Psoas muscle (tissue), 8 donors: Measurements from ENCODE around the gene EXOC1L. TPM values are rescaled to one million over a fixed set of nuclear protein-coding genes. Genes with fewer than 3 reads are reported as not detected.

Source experiments
- ATAC-seq, 4 donors: fragments of 200-7000 bp; cut with Tn5 transposase; one replicate each; pipeline ENCODE4 v1.9.1; 2020; ENCODE audit warnings: moderate library complexity in 3 of 4, mild to moderate bottlenecking in 2 of 4
- DNase-seq, 2 donors: peaks; one replicate each; pipeline ENCODE4 v3.0.0-alpha.2; 2020
- H3K27ac ChIP-seq: fragments of 200-600 bp; one replicate; pipeline ENCODE4 v1.8.0; 2022
- H3K27me3 ChIP-seq, 3 donors: fragments of 200-600 bp in 1 of 3; one replicate each; pipeline versions ENCODE4 v1.6.1 to v1.8.0; 2013 to 2022; ENCODE audit warnings: low read length in 2 of 3, mild to moderate bottlenecking in 2 of 3, moderate library complexity in 1 of 3; ENCODE audit not compliant: insufficient read depth in 3 of 3
- H3K36me3 ChIP-seq, 2 donors: fragments of 200-600 bp in 1 of 2; one replicate each; pipeline versions ENCODE4 v1.6.1 to v1.8.0; 2013 to 2022; ENCODE audit warnings: low read depth in 1 of 2, mild to moderate bottlenecking in 1 of 2, moderate library complexity in 1 of 2; ENCODE audit not compliant: insufficient read depth in 1 of 2
- H3K4me1 ChIP-seq: fragments of 200-600 bp; one replicate; pipeline ENCODE4 v1.8.0; 2022
- H3K4me3 ChIP-seq: fragments of 200-600 bp; one replicate; pipeline ENCODE4 v1.8.0; 2022; ENCODE audit warnings: mild to moderate bottlenecking
- H3K9me3 ChIP-seq: fragments of 200-600 bp; one replicate; pipeline ENCODE4 v1.8.0; 2022
- CTCF ChIP-seq: fragments of 200-600 bp; IDR thresholded peaks from one replicate; pipeline ENCODE4 v1.8.0; 2022; ENCODE audit warnings: antibody characterized with exemption
- whole genome bisulfite sequencing, 3 donors: extraction: QIAGEN DNeasy Blood & Tissue Kit; methylation state at CpG; one replicate each; pipeline versions ENCODE4 v1.1.6 to v1.1.7; 2013; 5-methylcytosine and 5-hydroxymethylcytosine counted together
- intact Hi-C, 2 donors: fragments of 100-400 bp; cut with DNase I; formaldehyde crosslinking; loops; one replicate each; pipeline versions ENCODE4 v1.11.0 to v1.14.2; 2022
- polyA plus RNA-seq, 3 donors: library from polyadenylated mRNA; stranded (reverse); fragments of 200-250 nt; gene quantifications; one replicate each; pipeline ENCODE4 v1.2.3, GENCODE V29; 2013
- total RNA-seq, 4 donors: library from RNA; stranded (reverse); fragmentation: NEBNext Ultra II Directional in 2 of 4; extraction: Animal tissue kit (Norgen Biotek cat#: 25700) in 2 of 4; gene quantifications; one replicate each; pipeline versions ENCODE4 v1.2.1 to v1.2.4, GENCODE V29; 2021 to 2023
- donor health status: healthy with polysubstance abuse.
- donor health status: DM: no; HTN: no; CAD: no; lungs with moderate emphysema.
- donor health status: Bipolar disorder and iron deficiency.
- donor health status: healthy.
- donor health status: DM: yes; HTN: yes; CAD: no.
- donor health status: DM: no; HTN: no; CAD: no.
- donor health status: DM: no; HTN: no; CAD: no.
- donor health status: DM: yes; HTN: yes; CAD: no.

The EXOC1L gene
- total and polyA plus RNA-seq, 7 donors, result not detected

GRCh38 chr4:55820279-55820678, 689 bp downstream of the EXOC1L start:
- no peaks in the 10 kb centered on the region for H3K36me3 ChIP-seq
- no peaks in the 10 kb centered on the region for H3K4me1 ChIP-seq
- TF ChIP-seq CTCF, result no peak
- intact Hi-C loops, result no loop called here
- WGBS, 3 donors, result 36 to 42% (median 38%) methylated on average over 2 of the region's 2 CpGs
- H3K27ac ChIP-seq, result no peak overlapping the region
- no peaks in the 10 kb centered on the region for H3K9me3 ChIP-seq
- peaks cover 0 to 2% (median 0%) of the 10 kb centered on the region in 3 donors for H3K27me3 ChIP-seq
- ATAC-seq (no peak), DNase-seq (no peak)
- H3K4me3 ChIP-seq, result no peak overlapping the region

GRCh38 chr4:55822329-55822728, 2.7 kb downstream of the EXOC1L start:
- ATAC-seq (no peak), DNase-seq (no peak)
- 78 to 81% (median 79%) methylated on average over 3 of the region's 3 CpGs for WGBS, 3 donors
- TF ChIP-seq CTCF, result no peak
- H3K27ac ChIP-seq, result no peak overlapping the region
- no peaks in the 10 kb centered on the region for H3K9me3 ChIP-seq
- H3K4me3 ChIP-seq, result no peak overlapping the region
- intact Hi-C loops, result no loop called here
- peaks cover 0 to 3% (median 2%) of the 10 kb centered on the region in 3 donors for H3K27me3 ChIP-seq
- no peaks in the 10 kb centered on the region for H3K36me3 ChIP-seq
- H3K4me1 ChIP-seq, result no peaks in the 10 kb centered on the region

- no peak for TF ChIP-seq CTCF
- no peaks in the 10 kb centered on the region for H3K36me3 ChIP-seq
- peaks cover 0 to 9% (median 6%) of the 10 kb centered on the region in 3 donors for H3K27me3 ChIP-seq
- no peak overlapping the region for H3K27ac ChIP-seq
- H3K4me3 ChIP-seq, result no peak overlapping the region
- intact Hi-C loops, result no loop called here
- 35 to 45% (median 43%) methylated on average over 2 of the region's 2 CpGs for WGBS, 3 donors
- no peaks in the 10 kb centered on the region for H3K9me3 ChIP-seq
- no peaks in the 10 kb centered on the region for H3K4me1 ChIP-seq
- DNase-seq (no peak), ATAC-seq (no peak)
Observed at GRCh38 chr4:55824865-55825264, 5.3 kb downstream of the EXOC1L start.

GRCh38 chr4:55826986-55827385, 7.4 kb downstream of the EXOC1L start:
- no peak for ATAC-seq
- DNase-seq, result no peak
- H3K4me1 ChIP-seq, result no peaks in the 10 kb centered on the region
- no peak overlapping the region for H3K4me3 ChIP-seq
- H3K9me3 ChIP-seq, result no peaks in the 10 kb centered on the region
- intact Hi-C loops, result no loop called here
- H3K27me3 ChIP-seq, result peaks cover 0 to 9% (median 6%) of the 10 kb centered on the region in 3 donors
- H3K36me3 ChIP-seq, result no peaks in the 10 kb centered on the region
- no peak overlapping the region for H3K27ac ChIP-seq
- TF ChIP-seq CTCF, result no peak

- TF ChIP-seq CTCF, result no peak
- ATAC-seq (no peak), DNase-seq (no peak)
- Histone ChIP-seq H3K27me3 (peaks cover 0 to 9% (median 4%) of the 10 kb centered on the region in 3 donors), H3K9me3 (no peaks in the 10 kb centered on the region), H3K4me1 (no peaks in the 10 kb centered on the region), H3K36me3 (no peaks in the 10 kb centered on the region), H3K27ac (no peak overlapping the region), H3K4me3 (no peak overlapping the region)
- WGBS, 3 donors, result 73 to 81% (median 74%) methylated on average over 2 of the region's 2 CpGs
- intact Hi-C loops, result no loop called here
Observed at GRCh38 chr4:55827582-55827981, 8.0 kb downstream of the EXOC1L start.
